Tibial nerve (tissue), 3 donors: ENCODE data around the gene SLC22A31.

Experiments used
- POLR2A ChIP-seq, 2 donors: fragments of 450-650 bp; IDR thresholded peaks; one replicate each; pipeline ENCODE4 v1.6.1; 2017; ENCODE audit warnings: antibody characterized with exemption in 2 of 2, mild to moderate bottlenecking in 2 of 2, moderate library complexity in 2 of 2
- TF ChIP-seq, protein P1 (sequence below), 5 experiments: fragments of 200-600 bp in 3 of 5; fragments of 450-650 bp in 2 of 5; sonication (generic) in 3 of 5; IDR thresholded peaks; one replicate each; pipeline ENCODE4 v1.5.1; 2016 to 2019; ENCODE audit warnings: antibody characterized with exemption in 5 of 5, mild to moderate bottlenecking in 3 of 5, moderate library complexity in 2 of 5

DNA sequence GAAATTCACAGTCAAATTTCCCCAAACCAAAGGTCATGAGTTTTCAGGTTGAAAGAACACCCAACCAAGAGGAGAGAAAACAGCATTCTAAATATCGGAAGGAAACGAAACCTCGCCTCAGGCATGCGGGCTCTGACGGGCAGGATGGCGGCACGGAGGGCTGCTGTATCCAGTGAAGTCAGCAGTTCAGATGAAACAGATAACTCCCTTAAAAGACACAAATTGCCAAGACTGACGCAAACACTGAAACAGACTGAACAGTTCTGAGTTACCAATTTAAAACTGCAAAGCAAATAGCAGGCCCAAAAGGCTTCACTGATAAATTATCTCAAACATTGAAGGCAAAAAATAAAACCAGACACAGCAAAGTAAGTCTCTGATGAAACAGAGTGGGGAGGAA, 49.4 kb downstream of the SLC22A31 start:
- TF ChIP-seq, protein P1, sequence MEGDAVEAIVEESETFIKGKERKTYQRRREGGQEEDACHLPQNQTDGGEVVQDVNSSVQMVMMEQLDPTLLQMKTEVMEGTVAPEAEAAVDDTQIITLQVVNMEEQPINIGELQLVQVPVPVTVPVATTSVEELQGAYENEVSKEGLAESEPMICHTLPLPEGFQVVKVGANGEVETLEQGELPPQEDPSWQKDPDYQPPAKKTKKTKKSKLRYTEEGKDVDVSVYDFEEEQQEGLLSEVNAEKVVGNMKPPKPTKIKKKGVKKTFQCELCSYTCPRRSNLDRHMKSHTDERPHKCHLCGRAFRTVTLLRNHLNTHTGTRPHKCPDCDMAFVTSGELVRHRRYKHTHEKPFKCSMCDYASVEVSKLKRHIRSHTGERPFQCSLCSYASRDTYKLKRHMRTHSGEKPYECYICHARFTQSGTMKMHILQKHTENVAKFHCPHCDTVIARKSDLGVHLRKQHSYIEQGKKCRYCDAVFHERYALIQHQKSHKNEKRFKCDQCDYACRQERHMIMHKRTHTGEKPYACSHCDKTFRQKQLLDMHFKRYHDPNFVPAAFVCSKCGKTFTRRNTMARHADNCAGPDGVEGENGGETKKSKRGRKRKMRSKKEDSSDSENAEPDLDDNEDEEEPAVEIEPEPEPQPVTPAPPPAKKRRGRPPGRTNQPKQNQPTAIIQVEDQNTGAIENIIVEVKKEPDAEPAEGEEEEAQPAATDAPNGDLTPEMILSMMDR (IDR thresholded peaks at IDR 0.05), result no peak
- no peak for TF ChIP-seq POLR2A (IDR thresholded peaks at IDR 0.05)
